ENCODE measurements around the gene STK24.
A peak's percentile ranks its signal among the peaks of the same experiment; 100 is the strongest.

DNA sequence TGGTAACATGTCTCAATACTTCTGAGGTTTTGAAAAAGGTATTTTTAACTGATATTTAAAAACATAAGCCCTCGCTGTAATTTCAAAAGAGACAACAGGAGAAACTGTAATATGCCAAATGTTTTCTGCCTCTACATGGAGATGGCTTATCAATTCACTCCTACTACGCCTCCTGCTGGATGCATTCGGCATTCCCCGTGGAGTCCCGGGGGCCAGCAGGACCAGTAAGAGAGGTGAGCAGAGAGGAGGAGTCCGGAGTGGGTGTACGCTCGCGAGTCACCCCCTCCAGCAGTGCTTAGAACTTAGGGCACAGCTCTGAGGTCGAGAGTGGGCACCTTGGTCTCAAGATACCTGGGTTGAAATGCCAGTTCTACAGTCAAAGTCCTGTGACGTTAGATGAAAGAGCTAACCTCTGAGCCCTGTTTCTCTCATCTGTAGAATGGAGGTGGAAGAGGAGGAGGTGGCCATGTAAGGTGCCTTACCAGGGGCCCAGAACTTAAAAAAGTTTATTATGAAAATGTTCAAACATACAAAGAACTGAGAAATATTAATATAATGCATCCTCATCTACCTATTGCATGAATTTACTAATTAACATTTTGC is 110.2 kb downstream of the STK24 start:
- TF ChIP-seq EZH2 (IDR thresholded peaks at IDR 0.05; ENCODE audit: low read depth, low read length, severe bottlenecking) = no peak
- no peak for TF ChIP-seq HDAC2 (IDR thresholded peaks at IDR 0.05; ENCODE audit: borderline replicate concordance in 1 of 2, low read depth in 2 of 2, low read length in 2 of 2)
- TF ChIP-seq, protein P1, sequence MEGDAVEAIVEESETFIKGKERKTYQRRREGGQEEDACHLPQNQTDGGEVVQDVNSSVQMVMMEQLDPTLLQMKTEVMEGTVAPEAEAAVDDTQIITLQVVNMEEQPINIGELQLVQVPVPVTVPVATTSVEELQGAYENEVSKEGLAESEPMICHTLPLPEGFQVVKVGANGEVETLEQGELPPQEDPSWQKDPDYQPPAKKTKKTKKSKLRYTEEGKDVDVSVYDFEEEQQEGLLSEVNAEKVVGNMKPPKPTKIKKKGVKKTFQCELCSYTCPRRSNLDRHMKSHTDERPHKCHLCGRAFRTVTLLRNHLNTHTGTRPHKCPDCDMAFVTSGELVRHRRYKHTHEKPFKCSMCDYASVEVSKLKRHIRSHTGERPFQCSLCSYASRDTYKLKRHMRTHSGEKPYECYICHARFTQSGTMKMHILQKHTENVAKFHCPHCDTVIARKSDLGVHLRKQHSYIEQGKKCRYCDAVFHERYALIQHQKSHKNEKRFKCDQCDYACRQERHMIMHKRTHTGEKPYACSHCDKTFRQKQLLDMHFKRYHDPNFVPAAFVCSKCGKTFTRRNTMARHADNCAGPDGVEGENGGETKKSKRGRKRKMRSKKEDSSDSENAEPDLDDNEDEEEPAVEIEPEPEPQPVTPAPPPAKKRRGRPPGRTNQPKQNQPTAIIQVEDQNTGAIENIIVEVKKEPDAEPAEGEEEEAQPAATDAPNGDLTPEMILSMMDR (IDR thresholded peaks at IDR 0.05; ENCODE audit: control extremely low read depth in 1 of 3, insufficient read depth in 1 of 3, low read depth in 1 of 3, low read length in 3 of 3) = peak; percentile 75 to 89 (median 87)
- no peak for TF ChIP-seq EGR1 (IDR thresholded peaks at IDR 0.05; ENCODE audit: borderline replicate concordance, low read depth, low read length)
- no peak for TF ChIP-seq KDM1A (IDR thresholded peaks at IDR 0.05; ENCODE audit: borderline replicate concordance, low read length)
